ENCODE results near the gene RNF144B. TPM values are rescaled to one million over a fixed set of nuclear protein-coding genes. Genes with fewer than 3 reads are reported as not detected.
A peak's percentile ranks its signal among the peaks of the same experiment; 100 is the strongest.

Gene RNF144B
- total RNA-seq, 4 donors from 2014 or later: 13.3 to 43.5 (median 26.8) TPM

DNA sequence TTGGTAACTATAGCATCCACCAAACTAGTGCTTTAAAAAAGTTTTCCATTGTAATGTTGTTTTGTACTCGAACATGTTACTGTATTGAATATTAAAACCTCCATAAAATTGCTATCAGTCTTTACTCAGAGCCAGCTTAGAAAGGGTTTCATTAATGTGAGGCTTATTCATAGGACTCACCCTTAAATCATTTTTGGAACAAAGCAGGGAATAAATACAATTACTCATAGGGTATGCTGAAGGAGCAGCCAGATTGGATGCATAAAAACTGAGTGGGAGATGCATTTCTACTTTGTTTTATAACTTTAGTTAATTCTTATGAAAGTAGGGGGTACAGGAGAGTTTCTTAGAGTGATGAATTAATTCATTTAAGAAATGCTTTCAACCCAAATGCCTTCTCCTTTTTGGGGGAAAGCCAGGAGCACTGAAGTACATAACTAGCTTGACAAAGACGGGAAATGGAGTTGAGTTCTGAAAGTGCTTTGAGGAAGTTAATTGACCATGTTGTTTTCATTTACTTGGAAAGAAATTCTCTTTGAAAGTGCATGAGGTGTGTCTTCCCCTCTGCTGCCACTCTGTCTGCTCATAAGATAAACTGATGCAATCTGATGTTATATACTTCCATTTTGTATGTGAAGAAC lies 90.3 kb downstream of the RNF144B start:
- no peak for DNase-seq (ENCODE audit: low spot score)
- TF ChIP-seq, protein P1, sequence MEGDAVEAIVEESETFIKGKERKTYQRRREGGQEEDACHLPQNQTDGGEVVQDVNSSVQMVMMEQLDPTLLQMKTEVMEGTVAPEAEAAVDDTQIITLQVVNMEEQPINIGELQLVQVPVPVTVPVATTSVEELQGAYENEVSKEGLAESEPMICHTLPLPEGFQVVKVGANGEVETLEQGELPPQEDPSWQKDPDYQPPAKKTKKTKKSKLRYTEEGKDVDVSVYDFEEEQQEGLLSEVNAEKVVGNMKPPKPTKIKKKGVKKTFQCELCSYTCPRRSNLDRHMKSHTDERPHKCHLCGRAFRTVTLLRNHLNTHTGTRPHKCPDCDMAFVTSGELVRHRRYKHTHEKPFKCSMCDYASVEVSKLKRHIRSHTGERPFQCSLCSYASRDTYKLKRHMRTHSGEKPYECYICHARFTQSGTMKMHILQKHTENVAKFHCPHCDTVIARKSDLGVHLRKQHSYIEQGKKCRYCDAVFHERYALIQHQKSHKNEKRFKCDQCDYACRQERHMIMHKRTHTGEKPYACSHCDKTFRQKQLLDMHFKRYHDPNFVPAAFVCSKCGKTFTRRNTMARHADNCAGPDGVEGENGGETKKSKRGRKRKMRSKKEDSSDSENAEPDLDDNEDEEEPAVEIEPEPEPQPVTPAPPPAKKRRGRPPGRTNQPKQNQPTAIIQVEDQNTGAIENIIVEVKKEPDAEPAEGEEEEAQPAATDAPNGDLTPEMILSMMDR (IDR thresholded peaks at IDR 0.05): no peak
- peak; percentile 10 for ATAC-seq (ENCODE audit: low FRiP score)

DNA sequence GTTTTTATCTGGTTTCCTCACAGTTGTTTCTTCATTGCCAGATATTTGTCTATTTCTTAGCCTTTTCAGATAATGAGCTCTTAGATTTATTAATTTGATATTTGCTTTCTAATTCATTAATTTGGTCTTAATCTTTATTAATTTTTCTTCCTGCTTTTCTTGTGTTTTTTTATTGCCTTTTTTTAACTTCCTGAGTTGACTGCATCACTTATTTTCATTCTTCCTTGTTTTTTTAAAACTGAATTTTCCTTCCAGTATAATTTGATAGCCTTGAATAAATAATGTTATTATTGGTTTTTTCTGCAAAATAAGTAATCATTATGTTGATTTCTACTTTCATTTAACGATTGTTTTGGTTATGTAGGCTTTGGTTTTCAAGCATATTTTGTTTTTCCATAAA lies 91.5 kb downstream of the RNF144B start:
- TF ChIP-seq, protein P1 (IDR thresholded peaks at IDR 0.05): no peak
- DNase-seq (ENCODE audit: low spot score): no peak
- no peak for ATAC-seq (ENCODE audit: low FRiP score)

- DNase-seq (ENCODE audit: low spot score) (no peak), ATAC-seq (ENCODE audit: low FRiP score) (no peak)
- TF ChIP-seq, protein P1 (IDR thresholded peaks at IDR 0.05): no peak
Observed at GRCh38 chr6:18481870-18482269, 94.7 kb downstream of the RNF144B start.

GRCh38 chr6:18485660-18486435 lies 98.7 kb downstream of the RNF144B start:
- no peak for ATAC-seq (ENCODE audit: low FRiP score)

GRCh38 chr6:18488004-18488403 lies 100.9 kb downstream of the RNF144B start:
- TF ChIP-seq, protein P1 (IDR thresholded peaks at IDR 0.05): no peak
- DNase-seq (ENCODE audit: low spot score) (no peak), ATAC-seq (ENCODE audit: low FRiP score) (no peak)

More at GRCh38 chr6:18485660-18486435, 98.7 kb downstream of the RNF144B start:
- TF ChIP-seq, protein P1 (IDR thresholded peaks at IDR 0.05): no peak
- no peak for DNase-seq (ENCODE audit: low spot score)

DNA sequence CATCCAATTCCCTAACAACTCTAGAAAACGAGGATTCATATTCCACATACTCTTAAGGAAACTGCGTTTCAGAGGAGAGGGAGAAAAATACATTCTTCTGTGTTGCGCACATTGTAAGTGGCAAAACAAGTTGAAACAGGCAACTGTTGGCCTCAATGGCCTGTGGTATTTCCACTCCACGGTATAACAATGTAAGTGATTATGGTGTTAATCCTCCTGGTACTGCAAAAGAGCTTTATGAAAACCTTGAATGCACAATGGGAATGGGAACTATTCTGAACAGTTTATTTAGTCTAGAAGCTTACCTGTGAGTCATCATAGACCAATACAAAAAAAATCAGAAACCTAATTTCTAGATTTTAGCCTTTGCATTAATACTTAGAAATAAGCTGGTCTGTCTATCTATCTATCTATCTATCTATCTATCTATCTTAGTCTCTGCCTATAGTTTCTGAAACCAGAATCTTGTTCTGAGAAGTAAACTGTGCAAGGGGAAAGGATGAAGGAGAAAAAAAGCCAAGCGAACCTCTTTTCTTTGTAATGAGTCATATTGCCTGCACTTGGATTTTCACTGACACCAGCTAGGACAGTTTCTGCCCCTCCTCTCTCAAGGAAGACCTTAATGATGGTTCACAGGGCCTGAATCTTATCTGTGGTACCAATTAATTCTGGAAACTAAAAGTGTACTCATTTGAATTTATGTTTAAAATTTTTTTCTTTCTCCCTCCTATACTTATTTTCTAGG lies 101.5 kb downstream of the RNF144B start:
- no peak for DNase-seq (ENCODE audit: low spot score)
- TF ChIP-seq, protein P1 (IDR thresholded peaks at IDR 0.05): no peak
- ATAC-seq (ENCODE audit: low FRiP score): no peak

Data from omental fat pad (tissue), 4 donors.